ENCODE data around the gene MAP3K5. TPM values are rescaled to one million over a fixed set of nuclear protein-coding genes. Genes with fewer than 3 reads are reported as not detected.

MAP3K5 gene
- total RNA-seq, 2 donors from 2014 or later: 6.7 to 11.9 TPM

GRCh38 chr6:136643850-136644596 is 148.3 kb downstream of the MAP3K5 start:
- Histone ChIP-seq H3K4me1 (peaks cover 0 to 32% of the 10 kb centered on the region in 2 donors), H3K27ac (no peak overlapping the region), H3K36me3 (no peaks in the 10 kb centered on the region), H3K27me3 (no peaks in the 10 kb centered on the region), H3K4me3 (no peak overlapping the region), H3K9me3 (no peaks in the 10 kb centered on the region)
- peak; percentile 87 for DNase-seq (ENCODE audit: low spot score)
- TF ChIP-seq, protein P1, sequence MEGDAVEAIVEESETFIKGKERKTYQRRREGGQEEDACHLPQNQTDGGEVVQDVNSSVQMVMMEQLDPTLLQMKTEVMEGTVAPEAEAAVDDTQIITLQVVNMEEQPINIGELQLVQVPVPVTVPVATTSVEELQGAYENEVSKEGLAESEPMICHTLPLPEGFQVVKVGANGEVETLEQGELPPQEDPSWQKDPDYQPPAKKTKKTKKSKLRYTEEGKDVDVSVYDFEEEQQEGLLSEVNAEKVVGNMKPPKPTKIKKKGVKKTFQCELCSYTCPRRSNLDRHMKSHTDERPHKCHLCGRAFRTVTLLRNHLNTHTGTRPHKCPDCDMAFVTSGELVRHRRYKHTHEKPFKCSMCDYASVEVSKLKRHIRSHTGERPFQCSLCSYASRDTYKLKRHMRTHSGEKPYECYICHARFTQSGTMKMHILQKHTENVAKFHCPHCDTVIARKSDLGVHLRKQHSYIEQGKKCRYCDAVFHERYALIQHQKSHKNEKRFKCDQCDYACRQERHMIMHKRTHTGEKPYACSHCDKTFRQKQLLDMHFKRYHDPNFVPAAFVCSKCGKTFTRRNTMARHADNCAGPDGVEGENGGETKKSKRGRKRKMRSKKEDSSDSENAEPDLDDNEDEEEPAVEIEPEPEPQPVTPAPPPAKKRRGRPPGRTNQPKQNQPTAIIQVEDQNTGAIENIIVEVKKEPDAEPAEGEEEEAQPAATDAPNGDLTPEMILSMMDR (IDR thresholded peaks at IDR 0.05): peak; percentile 63 to 90

DNA sequence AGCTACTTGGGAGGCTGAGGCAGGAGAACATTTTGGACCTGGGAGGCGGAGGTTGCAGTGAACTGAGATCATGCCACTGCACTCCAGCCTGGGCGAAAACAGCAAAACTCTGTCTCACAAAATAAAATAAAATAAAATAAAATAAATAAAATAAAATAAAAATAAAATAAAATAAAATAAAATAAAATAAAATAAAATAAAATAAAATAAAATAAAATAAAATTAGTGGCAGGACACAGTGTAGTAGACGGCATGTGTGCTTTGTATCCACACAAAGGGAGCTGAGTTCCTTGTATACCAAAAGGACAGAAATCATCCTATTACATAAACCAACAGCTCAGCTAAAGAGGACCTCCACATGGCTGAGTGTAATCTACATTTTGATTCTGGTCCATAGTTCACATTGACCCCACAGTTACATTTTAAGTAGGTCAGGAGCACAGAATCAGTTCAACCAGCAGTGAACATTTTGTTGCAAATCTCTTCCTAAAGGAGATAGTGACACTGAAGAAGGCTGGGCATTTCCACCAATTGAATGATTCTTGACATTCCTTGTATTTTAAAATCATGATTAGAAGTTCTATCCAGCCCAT is 150.3 kb downstream of the MAP3K5 start:
- no peaks in the 10 kb centered on the region for H3K9me3 ChIP-seq
- DNase-seq (ENCODE audit: low spot score): no peak
- H3K4me3 ChIP-seq: no peak overlapping the region
- H3K27ac ChIP-seq: no peak overlapping the region
- no peaks in the 10 kb centered on the region for H3K36me3 ChIP-seq
- TF ChIP-seq, protein P1 (IDR thresholded peaks at IDR 0.05): no peak
- H3K27me3 ChIP-seq: no peaks in the 10 kb centered on the region
- peaks cover 0 to 23% of the 10 kb centered on the region in 2 donors for H3K4me1 ChIP-seq

- DNase-seq (ENCODE audit: low spot score): no peak
- no peaks in the 10 kb centered on the region for H3K9me3 ChIP-seq
Measured at GRCh38 chr6:136641166-136641565, 151.1 kb downstream of the MAP3K5 start.

DNA sequence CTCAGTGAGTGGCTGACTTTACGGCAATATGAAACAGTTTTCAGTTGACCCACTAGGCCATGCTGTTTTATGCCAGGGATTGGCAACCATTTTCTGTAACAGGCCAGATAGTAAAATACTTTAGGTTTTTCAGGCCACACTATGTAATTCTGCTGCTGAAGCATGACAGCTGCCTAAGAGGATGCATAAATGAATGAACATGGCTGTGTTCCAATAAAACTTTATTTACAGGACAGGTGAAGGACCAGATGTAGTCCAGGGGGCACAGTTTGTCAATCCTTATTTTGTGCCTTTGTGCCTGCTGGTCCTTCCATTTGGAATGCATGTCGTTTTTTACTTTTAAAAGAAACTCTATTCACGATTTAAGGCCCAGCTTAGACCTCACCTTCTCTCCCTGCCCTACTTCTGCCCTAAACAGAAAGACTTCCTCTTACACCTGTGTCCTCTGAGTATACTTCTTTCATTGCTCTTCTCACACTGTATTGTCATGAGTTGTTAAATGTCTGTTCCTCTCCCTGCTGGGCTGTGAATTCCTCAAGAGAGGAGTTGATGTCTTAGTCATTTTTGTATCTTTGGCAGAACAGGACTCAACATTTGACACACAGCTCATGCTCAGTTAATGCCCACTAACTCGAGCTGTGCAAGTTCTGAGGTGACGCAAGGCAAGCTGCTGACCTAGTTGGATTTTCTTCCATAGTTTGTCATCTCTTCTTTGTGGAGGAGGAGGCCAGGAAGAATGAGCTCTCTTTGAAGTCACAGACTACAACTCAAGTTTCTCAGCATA is 152.0 kb downstream of the MAP3K5 start:
- Histone ChIP-seq H3K27ac (no peak overlapping the region), H3K4me1 (peaks cover 0 to 12% of the 10 kb centered on the region in 2 donors), H3K4me3 (no peak overlapping the region), H3K9me3 (no peaks in the 10 kb centered on the region), H3K36me3 (peaks cover 7% of the 10 kb centered on the region), H3K27me3 (no peaks in the 10 kb centered on the region)
- TF ChIP-seq, protein P1 (IDR thresholded peaks at IDR 0.05): no peak
- DNase-seq (ENCODE audit: low spot score): peak; percentile 64

More at GRCh38 chr6:136641166-136641565, 151.1 kb downstream of the MAP3K5 start:
- TF ChIP-seq, protein P1 (IDR thresholded peaks at IDR 0.05): no peak
- H3K27me3 ChIP-seq: no peaks in the 10 kb centered on the region
- H3K36me3 ChIP-seq: peaks cover 3% of the 10 kb centered on the region
- no peak overlapping the region for H3K4me3 ChIP-seq
- peaks cover 0 to 15% of the 10 kb centered on the region in 2 donors for H3K4me1 ChIP-seq
- no peak overlapping the region for H3K27ac ChIP-seq

GRCh38 chr6:136639702-136640101 is 152.6 kb downstream of the MAP3K5 start:
- H3K27me3 ChIP-seq: no peaks in the 10 kb centered on the region
- no peak for DNase-seq (ENCODE audit: low spot score)
- H3K36me3 ChIP-seq: peaks cover 7% of the 10 kb centered on the region
- no peaks in the 10 kb centered on the region for H3K9me3 ChIP-seq
- no peak overlapping the region for H3K27ac ChIP-seq
- peaks cover 0 to 11% of the 10 kb centered on the region in 2 donors for H3K4me1 ChIP-seq
- TF ChIP-seq, protein P1 (IDR thresholded peaks at IDR 0.05): no peak
- H3K4me3 ChIP-seq: no peak overlapping the region
